ENCODE data around the gene C16orf74.

DNA sequence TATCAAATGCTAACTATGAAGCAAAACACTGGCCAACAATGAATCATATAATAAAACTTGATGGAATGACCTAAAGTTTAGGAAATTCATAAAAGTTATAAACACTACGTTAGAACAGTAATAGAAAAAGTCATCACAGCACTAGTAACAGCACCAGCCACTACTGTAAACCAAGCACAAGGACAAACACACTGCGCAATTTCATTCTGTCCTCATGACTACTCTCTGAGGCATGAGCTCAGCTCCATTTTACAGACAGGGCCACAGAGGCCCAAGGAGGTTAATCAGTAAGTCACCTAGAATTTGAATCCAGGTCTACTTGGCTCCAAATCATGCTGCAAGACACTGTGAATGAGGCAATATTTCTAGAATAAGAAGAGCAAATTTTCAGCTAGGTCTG is 35.0 kb upstream of the C16orf74 start:
- no peak for TF ChIP-seq EZH2phosphoT487 (IDR thresholded peaks at IDR 0.05; ENCODE audit: borderline replicate concordance, low read length)
- TF ChIP-seq, protein P1, sequence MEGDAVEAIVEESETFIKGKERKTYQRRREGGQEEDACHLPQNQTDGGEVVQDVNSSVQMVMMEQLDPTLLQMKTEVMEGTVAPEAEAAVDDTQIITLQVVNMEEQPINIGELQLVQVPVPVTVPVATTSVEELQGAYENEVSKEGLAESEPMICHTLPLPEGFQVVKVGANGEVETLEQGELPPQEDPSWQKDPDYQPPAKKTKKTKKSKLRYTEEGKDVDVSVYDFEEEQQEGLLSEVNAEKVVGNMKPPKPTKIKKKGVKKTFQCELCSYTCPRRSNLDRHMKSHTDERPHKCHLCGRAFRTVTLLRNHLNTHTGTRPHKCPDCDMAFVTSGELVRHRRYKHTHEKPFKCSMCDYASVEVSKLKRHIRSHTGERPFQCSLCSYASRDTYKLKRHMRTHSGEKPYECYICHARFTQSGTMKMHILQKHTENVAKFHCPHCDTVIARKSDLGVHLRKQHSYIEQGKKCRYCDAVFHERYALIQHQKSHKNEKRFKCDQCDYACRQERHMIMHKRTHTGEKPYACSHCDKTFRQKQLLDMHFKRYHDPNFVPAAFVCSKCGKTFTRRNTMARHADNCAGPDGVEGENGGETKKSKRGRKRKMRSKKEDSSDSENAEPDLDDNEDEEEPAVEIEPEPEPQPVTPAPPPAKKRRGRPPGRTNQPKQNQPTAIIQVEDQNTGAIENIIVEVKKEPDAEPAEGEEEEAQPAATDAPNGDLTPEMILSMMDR (IDR thresholded peaks at IDR 0.05; ENCODE audit: low read depth, low read length, poor library complexity, severe bottlenecking), result no peak
